ENCODE data around the gene GTF3C1. TPM values are rescaled to one million over a fixed set of nuclear protein-coding genes. Genes with fewer than 3 reads are reported as not detected.

GTF3C1 gene
- total RNA-seq, 1 donor from 2014 or later: 125 TPM

- Mint-ChIP-seq H3K27ac (ENCODE audit: unreplicated experiment) (no peak overlapping the region), H3K4me1 (no peaks in the 10 kb centered on the region), H3K36me3 (ENCODE audit: low read depth) (no peaks in the 10 kb centered on the region), H3K27me3 (ENCODE audit: low read depth) (no peaks in the 10 kb centered on the region), H3K9me3 (no peaks in the 10 kb centered on the region), H3K4me3 (no peak overlapping the region)
- no peak for DNase-seq (ENCODE audit: low read depth, low spot score)
- TF ChIP-seq, protein P1, sequence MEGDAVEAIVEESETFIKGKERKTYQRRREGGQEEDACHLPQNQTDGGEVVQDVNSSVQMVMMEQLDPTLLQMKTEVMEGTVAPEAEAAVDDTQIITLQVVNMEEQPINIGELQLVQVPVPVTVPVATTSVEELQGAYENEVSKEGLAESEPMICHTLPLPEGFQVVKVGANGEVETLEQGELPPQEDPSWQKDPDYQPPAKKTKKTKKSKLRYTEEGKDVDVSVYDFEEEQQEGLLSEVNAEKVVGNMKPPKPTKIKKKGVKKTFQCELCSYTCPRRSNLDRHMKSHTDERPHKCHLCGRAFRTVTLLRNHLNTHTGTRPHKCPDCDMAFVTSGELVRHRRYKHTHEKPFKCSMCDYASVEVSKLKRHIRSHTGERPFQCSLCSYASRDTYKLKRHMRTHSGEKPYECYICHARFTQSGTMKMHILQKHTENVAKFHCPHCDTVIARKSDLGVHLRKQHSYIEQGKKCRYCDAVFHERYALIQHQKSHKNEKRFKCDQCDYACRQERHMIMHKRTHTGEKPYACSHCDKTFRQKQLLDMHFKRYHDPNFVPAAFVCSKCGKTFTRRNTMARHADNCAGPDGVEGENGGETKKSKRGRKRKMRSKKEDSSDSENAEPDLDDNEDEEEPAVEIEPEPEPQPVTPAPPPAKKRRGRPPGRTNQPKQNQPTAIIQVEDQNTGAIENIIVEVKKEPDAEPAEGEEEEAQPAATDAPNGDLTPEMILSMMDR (conservative IDR thresholded peaks at IDR 0.05): no peak
Measured at GRCh38 chr16:27561216-27561615, 11.5 kb upstream of the GTF3C1 start.

GRCh38 chr16:27558932-27559331 is 9.2 kb upstream of the GTF3C1 start:
- Mint-ChIP-seq H3K27ac (ENCODE audit: unreplicated experiment) (no peak overlapping the region), H3K9me3 (no peaks in the 10 kb centered on the region), H3K4me1 (no peaks in the 10 kb centered on the region), H3K27me3 (ENCODE audit: low read depth) (no peaks in the 10 kb centered on the region), H3K4me3 (no peak overlapping the region), H3K36me3 (ENCODE audit: low read depth) (no peaks in the 10 kb centered on the region)
- TF ChIP-seq, protein P1 (conservative IDR thresholded peaks at IDR 0.05): no peak
- DNase-seq (ENCODE audit: low read depth, low spot score): no peak

GRCh38 chr16:27558434-27558833 is 8.7 kb upstream of the GTF3C1 start:
- Mint-ChIP-seq H3K4me1 (no peaks in the 10 kb centered on the region), H3K27me3 (ENCODE audit: low read depth) (no peaks in the 10 kb centered on the region), H3K27ac (ENCODE audit: unreplicated experiment) (no peak overlapping the region), H3K9me3 (no peaks in the 10 kb centered on the region), H3K4me3 (no peak overlapping the region), H3K36me3 (ENCODE audit: low read depth) (no peaks in the 10 kb centered on the region)
- TF ChIP-seq, protein P1 (conservative IDR thresholded peaks at IDR 0.05): no peak
- DNase-seq (ENCODE audit: low read depth, low spot score): no peak

DNA sequence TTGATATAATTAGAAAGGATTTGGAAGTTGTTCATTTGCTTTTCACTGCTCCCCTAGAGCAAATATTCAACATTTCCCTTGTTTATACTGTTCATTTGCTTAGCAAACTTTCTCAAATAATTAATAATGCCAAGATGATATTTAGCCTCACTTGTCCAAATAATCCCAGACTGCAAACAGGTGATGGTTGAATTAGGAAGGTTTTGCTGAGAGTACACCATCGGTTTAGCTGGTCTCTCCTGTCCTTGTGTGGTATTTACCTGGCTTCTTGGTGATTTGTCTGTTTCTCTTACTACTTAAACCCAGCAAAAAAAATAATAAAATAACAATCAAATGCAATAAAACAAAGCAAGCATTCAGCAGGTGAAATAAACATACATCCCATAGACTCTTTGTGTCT is 6.8 kb upstream of the GTF3C1 start:
- Mint-ChIP-seq H3K4me1 (no peaks in the 10 kb centered on the region), H3K27me3 (ENCODE audit: low read depth) (no peaks in the 10 kb centered on the region), H3K4me3 (no peak overlapping the region), H3K9me3 (no peaks in the 10 kb centered on the region), H3K27ac (ENCODE audit: unreplicated experiment) (no peak overlapping the region), H3K36me3 (ENCODE audit: low read depth) (no peaks in the 10 kb centered on the region)
- TF ChIP-seq, protein P1 (conservative IDR thresholded peaks at IDR 0.05): no peak
- DNase-seq (ENCODE audit: low read depth, low spot score): no peak

- Mint-ChIP-seq H3K4me3 (peak overlapping the region; percentile 98), H3K4me1 (peaks cover 33% of the 10 kb centered on the region), H3K27me3 (ENCODE audit: low read depth) (no peaks in the 10 kb centered on the region), H3K27ac (ENCODE audit: unreplicated experiment) (no peak overlapping the region), H3K36me3 (ENCODE audit: low read depth) (no peaks in the 10 kb centered on the region), H3K9me3 (no peaks in the 10 kb centered on the region)
- DNase-seq (ENCODE audit: low read depth, low spot score): no peak
- TF ChIP-seq, protein P1 (conservative IDR thresholded peaks at IDR 0.05): no peak
Measured at GRCh38 chr16:27551036-27551435, 1.3 kb upstream of the GTF3C1 start.

- Mint-ChIP-seq H3K4me1 (peaks cover 33% of the 10 kb centered on the region), H3K27me3 (ENCODE audit: low read depth) (no peaks in the 10 kb centered on the region), H3K9me3 (no peaks in the 10 kb centered on the region), H3K27ac (ENCODE audit: unreplicated experiment) (peak overlapping the region; percentile 98), H3K4me3 (peak overlapping the region; percentile 98), H3K36me3 (ENCODE audit: low read depth) (no peaks in the 10 kb centered on the region)
- no peak for DNase-seq (ENCODE audit: low read depth, low spot score)
- TF ChIP-seq, protein P1 (conservative IDR thresholded peaks at IDR 0.05): no peak
Measured at GRCh38 chr16:27550582-27550920, 838 bp upstream of the GTF3C1 start.
